Caco-2 (cell line): Measurements from ENCODE around the gene LSM6. TPM values are rescaled to one million over a fixed set of nuclear protein-coding genes. Genes with fewer than 3 reads are reported as not detected.

Experiments used
- BruUV-seq: library from RNA; stranded (reverse); fragments of 400-500 nt; replicated peaks from 2 replicates; lab custom pipeline; 2021; lab: Mats Ljungman, UMichigan
- CTCF ChIA-PET: fragments of 300-600 bp; sonication (Branson Sonifier 250); formaldehyde crosslinking; loops from one replicate; lab custom pipeline; 2022; ENCODE audit warnings: antibody characterized with exemption; lab: Charles Lee
- POLR2A ChIA-PET: fragments of 300-600 bp; sonication (Branson Sonifier 250); formaldehyde crosslinking; loops from one replicate; lab custom pipeline; 2022; ENCODE audit warnings: antibody characterized with exemption; lab: Charles Lee
- DNase-seq, 2 experiments: peaks; one replicate each; pipeline versions ENCODE4 v3.0.0 to v3.0.0-alpha.2; 2020 to 2022
- H3K27me3 ChIP-seq: replicated peaks from 2 replicates; pipeline ENCODE4 v1.6.0; 2011; ENCODE audit warnings: low read length; ENCODE audit not compliant: control insufficient read depth, insufficient read depth
- H3K36me3 ChIP-seq: 2 replicates; pipeline ENCODE4 v1.5.1; 2011; ENCODE audit warnings: low read length; ENCODE audit not compliant: control insufficient read depth, insufficient read depth
- H3K4me1 ChIP-seq: fragments of 250-450 bp; sonication (Bioruptor Pico); 2 replicates; pipeline ENCODE4 v1.5.1; 2020; ENCODE audit warnings: mild to moderate bottlenecking
- H3K4me3 ChIP-seq: 2 replicates; pipeline ENCODE4 v1.5.1; 2011; ENCODE audit warnings: low read depth, mild to moderate bottlenecking, control low read depth, low read length
- H3K9me3 ChIP-seq: fragments of 250-450 bp; sonication (Bioruptor Pico); 2 replicates; pipeline ENCODE4 v1.5.1; 2020; ENCODE audit warnings: mild to moderate bottlenecking, moderate library complexity
- H3K27ac Mint-ChIP-seq: one replicate; pipeline ENCODE4 v1.8.0; 2022; ENCODE audit warnings: mixed read lengths; ENCODE audit not compliant: unreplicated experiment
- H3K27me3 Mint-ChIP-seq: one replicate; pipeline ENCODE4 v1.8.0; 2022; ENCODE audit warnings: mixed read lengths; ENCODE audit not compliant: insufficient read depth, unreplicated experiment
- H3K36me3 Mint-ChIP-seq: one replicate; pipeline ENCODE4 v1.8.0; 2022; ENCODE audit warnings: mild to moderate bottlenecking, mixed read lengths; ENCODE audit not compliant: insufficient read depth, unreplicated experiment
- H3K4me1 Mint-ChIP-seq: one replicate; pipeline ENCODE4 v1.8.0; 2022; ENCODE audit warnings: low read depth, mixed read lengths; ENCODE audit not compliant: unreplicated experiment
- H3K4me3 Mint-ChIP-seq: one replicate; pipeline ENCODE4 v1.8.0; 2022; ENCODE audit warnings: mild to moderate bottlenecking, moderate library complexity, mixed read lengths; ENCODE audit not compliant: unreplicated experiment
- H3K9me3 Mint-ChIP-seq: one replicate; pipeline ENCODE4 v1.8.0; 2022; ENCODE audit warnings: mixed read lengths; ENCODE audit not compliant: unreplicated experiment
- intact Hi-C: fragments of 100-400 bp; cut with micrococcal nuclease; formaldehyde crosslinking; loops from one replicate; pipeline ENCODE4 v1.10.0; 2022; ENCODE audit not compliant: unreplicated experiment
- total RNA-seq: library from RNA; stranded (reverse); gene quantifications from 2 replicates; pipeline ENCODE4 v1.2.3, GENCODE V29; 2022
- TF ChIP-seq, protein P1 (sequence below), 2 experiments: fragments of 200-600 bp in 1 of 2; IDR thresholded peaks; 1 replicate in 1 of 2; 2 replicates in 1 of 2; pipeline versions ENCODE4 v1.5.1 to v1.8.0; 2011 to 2022; ENCODE audit warnings: antibody characterized with exemption in 1 of 2, control low read depth in 1 of 2, inconsistent platforms in 1 of 2, low read depth in 1 of 2, low read length in 1 of 2, mild to moderate bottlenecking in 1 of 2, moderate library complexity in 1 of 2; ENCODE audit not compliant: insufficient read depth in 1 of 2, severe bottlenecking in 1 of 2, unreplicated experiment in 1 of 2

Gene LSM6
- total RNA-seq, 1 experiment from 2014 or later, result 46.8 TPM

- CTCF ChIA-PET, result no interaction called here
- no peaks in the 10 kb centered on the region for H3K9me3 Mint-ChIP-seq
- no peak overlapping the region for H3K4me3 Mint-ChIP-seq
- no peaks in the 10 kb centered on the region for H3K9me3 ChIP-seq
- intact Hi-C loops, result no loop called here
- no TSS peak for BruUV-seq
- DNase-seq, result no peak
- H3K27ac Mint-ChIP-seq, result no peak overlapping the region
- H3K4me3 ChIP-seq, result no peak overlapping the region
- peaks cover 6% of the 10 kb centered on the region for H3K4me1 Mint-ChIP-seq
- H3K27me3 Mint-ChIP-seq, result no peaks in the 10 kb centered on the region
- H3K36me3 Mint-ChIP-seq, result peaks cover 7% of the 10 kb centered on the region
- H3K27me3 ChIP-seq, result no peaks in the 10 kb centered on the region
- peaks cover 11% of the 10 kb centered on the region for H3K4me1 ChIP-seq
- no peaks in the 10 kb centered on the region for H3K36me3 ChIP-seq
- POLR2A ChIA-PET, result no interaction called here
- TF ChIP-seq, protein P1, sequence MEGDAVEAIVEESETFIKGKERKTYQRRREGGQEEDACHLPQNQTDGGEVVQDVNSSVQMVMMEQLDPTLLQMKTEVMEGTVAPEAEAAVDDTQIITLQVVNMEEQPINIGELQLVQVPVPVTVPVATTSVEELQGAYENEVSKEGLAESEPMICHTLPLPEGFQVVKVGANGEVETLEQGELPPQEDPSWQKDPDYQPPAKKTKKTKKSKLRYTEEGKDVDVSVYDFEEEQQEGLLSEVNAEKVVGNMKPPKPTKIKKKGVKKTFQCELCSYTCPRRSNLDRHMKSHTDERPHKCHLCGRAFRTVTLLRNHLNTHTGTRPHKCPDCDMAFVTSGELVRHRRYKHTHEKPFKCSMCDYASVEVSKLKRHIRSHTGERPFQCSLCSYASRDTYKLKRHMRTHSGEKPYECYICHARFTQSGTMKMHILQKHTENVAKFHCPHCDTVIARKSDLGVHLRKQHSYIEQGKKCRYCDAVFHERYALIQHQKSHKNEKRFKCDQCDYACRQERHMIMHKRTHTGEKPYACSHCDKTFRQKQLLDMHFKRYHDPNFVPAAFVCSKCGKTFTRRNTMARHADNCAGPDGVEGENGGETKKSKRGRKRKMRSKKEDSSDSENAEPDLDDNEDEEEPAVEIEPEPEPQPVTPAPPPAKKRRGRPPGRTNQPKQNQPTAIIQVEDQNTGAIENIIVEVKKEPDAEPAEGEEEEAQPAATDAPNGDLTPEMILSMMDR (IDR thresholded peaks at IDR 0.05; ENCODE audit: insufficient read depth in 1 of 2, low read depth in 1 of 2, low read length in 1 of 2, severe bottlenecking in 1 of 2, unreplicated experiment in 1 of 2), result no peak
These were observed 2.6 kb downstream of the LSM6 start for GRCh38 chr4:146178126-146178525.

GRCh38 chr4:146179784-146180370, 4.4 kb downstream of the LSM6 start:
- Mint-ChIP-seq H3K36me3 (peaks cover 7% of the 10 kb centered on the region), H3K27ac (no peak overlapping the region), H3K27me3 (no peaks in the 10 kb centered on the region), H3K4me1 (peaks cover 6% of the 10 kb centered on the region), H3K9me3 (no peaks in the 10 kb centered on the region), H3K4me3 (no peak overlapping the region)
- Histone ChIP-seq H3K36me3 (no peaks in the 10 kb centered on the region), H3K27me3 (no peaks in the 10 kb centered on the region), H3K4me1 (peaks cover 10% of the 10 kb centered on the region), H3K4me3 (no peak overlapping the region), H3K9me3 (no peaks in the 10 kb centered on the region)
- BruUV-seq, result no TSS peak
- intact Hi-C loops, result no loop called here
- no peak for DNase-seq
- CTCF ChIA-PET, result no interaction called here
- TF ChIP-seq, protein P1 (IDR thresholded peaks at IDR 0.05; ENCODE audit: insufficient read depth in 1 of 2, low read depth in 1 of 2, low read length in 1 of 2, severe bottlenecking in 1 of 2, unreplicated experiment in 1 of 2), result no peak
- POLR2A ChIA-PET, result no interaction called here

DNA sequence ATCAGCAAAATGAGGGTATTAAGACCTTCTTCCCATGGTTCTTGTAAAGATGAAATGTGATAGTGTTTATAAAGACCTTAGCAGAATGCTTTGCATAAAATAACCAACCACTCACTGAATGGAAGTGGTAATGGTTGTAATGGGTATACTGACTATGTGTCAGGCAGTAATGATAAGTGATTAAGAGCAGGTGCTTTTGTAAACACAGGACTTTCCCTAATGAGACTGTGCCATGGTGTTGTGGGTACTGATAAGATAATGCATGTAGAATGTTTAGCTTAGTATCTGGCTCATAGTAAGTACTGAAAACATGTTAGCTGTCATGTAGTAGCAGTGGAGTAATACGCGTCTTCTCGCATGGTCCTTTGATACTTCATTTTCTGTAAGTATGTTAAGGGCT, 6.9 kb downstream of the LSM6 start:
- intact Hi-C loops, result no loop called here
- CTCF ChIA-PET, result no interaction called here
- H3K27me3 Mint-ChIP-seq, result no peaks in the 10 kb centered on the region
- no peaks in the 10 kb centered on the region for H3K27me3 ChIP-seq
- no peak overlapping the region for H3K4me3 Mint-ChIP-seq
- no peaks in the 10 kb centered on the region for H3K9me3 Mint-ChIP-seq
- no peak overlapping the region for H3K27ac Mint-ChIP-seq
- H3K4me1 Mint-ChIP-seq, result peaks cover 6% of the 10 kb centered on the region
- no peak for DNase-seq
- no peak overlapping the region for H3K4me3 ChIP-seq
- H3K9me3 ChIP-seq, result no peaks in the 10 kb centered on the region
- H3K36me3 Mint-ChIP-seq, result peaks cover 23% of the 10 kb centered on the region
- no peaks in the 10 kb centered on the region for H3K36me3 ChIP-seq
- no TSS peak for BruUV-seq
- POLR2A ChIA-PET, result no interaction called here
- H3K4me1 ChIP-seq, result no peaks in the 10 kb centered on the region
- TF ChIP-seq, protein P1 (IDR thresholded peaks at IDR 0.05; ENCODE audit: insufficient read depth in 1 of 2, low read depth in 1 of 2, low read length in 1 of 2, severe bottlenecking in 1 of 2, unreplicated experiment in 1 of 2), result no peak
